Neural cell (in vitro differentiated cells): ENCODE measurements around the gene GJA5.

ENCODE experiments used
- CTCF ChIP-seq: fragments of 450-650 bp; IDR thresholded peaks from 2 replicates; pipeline ENCODE4 v1.5.1; 2014; ENCODE audit warnings: antibody characterized with exemption, mild to moderate bottlenecking, moderate library complexity; ENCODE audit not compliant: poor library complexity, severe bottlenecking
- POLR2AphosphoS5 ChIP-seq: IDR thresholded peaks from 2 replicates; pipeline ENCODE4 v1.6.1; 2012
- TAF1 ChIP-seq: IDR thresholded peaks from 2 replicates; pipeline ENCODE4 v1.6.1; 2012; ENCODE audit warnings: low read depth

- TF ChIP-seq TAF1 (no peak), POLR2AphosphoS5 (no peak), CTCF (no peak)
Observed at GRCh38 chr1:147749792-147750191, 10.6 kb downstream of the GJA5 start.
